HCT116 (cell line): ENCODE measurements around the gene SSR1. TPM values are rescaled to one million over a fixed set of nuclear protein-coding genes. Genes with fewer than 3 reads are reported as not detected.
"Not testable (repeated sequence)": the region's sequence is repeated elsewhere in the genome, so short reads cannot be mapped to it uniquely, and the experiment has no call there.

Experiments
- ATAC-seq: fragments of 200-7000 bp; cut with Tn5 transposase; 2 replicates; pipeline ENCODE4 v1.9.1; 2020; ENCODE audit warnings: mild to moderate bottlenecking, moderate library complexity
- Bru-seq: library from RNA; stranded (reverse); fragments of 400-500 nt; gene quantifications from one replicate; lab custom pipeline; 2021; lab: Mats Ljungman, UMichigan
- BruChase-seq, 2 experiments: library from RNA; stranded (reverse); fragments of 400-500 nt; gene quantifications; one replicate each; lab custom pipeline; 2021; lab: Mats Ljungman, UMichigan
- BruUV-seq: library from RNA; stranded (reverse); fragments of 400-500 nt; replicated peaks from 2 replicates; lab custom pipeline; 2021; lab: Mats Ljungman, UMichigan
- CTCF ChIA-PET: fragments of 300-600 bp; sonication (Branson Sonifier 250); formaldehyde crosslinking; loops from one replicate; lab custom pipeline; 2021; ENCODE audit warnings: antibody characterized with exemption; lab: Charles Lee
- POLR2A ChIA-PET: fragments of 300-600, 350-600 bp; sonication (Branson Sonifier 250); formaldehyde crosslinking; loops from one replicate; lab custom pipeline; 2021; ENCODE audit warnings: antibody characterized with exemption; lab: Charles Lee
- RAD21 ChIA-PET, 2 experiments: fragments of 300-600 bp; sonication (Branson Sonifier 250); formaldehyde crosslinking; loops; one replicate each; lab custom pipeline; 2023; ENCODE audit warnings: low total read pairs in 2 of 2; ENCODE audit not compliant: uncharacterized antibody in 2 of 2, unreplicated experiment in 2 of 2, low non-redundant PET in 1 of 2; lab: Charles Lee
- DNase-seq: peaks from one replicate; pipeline ENCODE4 v3.0.0-alpha.2; 2010; ENCODE audit warnings: low read depth, low spot score
- H2AFZ ChIP-seq: fragments of 200-600 bp; shearing (Covaris generic), sonication (generic); 2 replicates; pipeline ENCODE4 v1.6.1; 2017; ENCODE audit warnings: low read depth, mixed run types, mixed read lengths, antibody characterized with exemption, low read length; ENCODE audit not compliant: poor library complexity, severe bottlenecking
- H3K27ac ChIP-seq: 2 replicates; pipeline ENCODE4 v1.5.1; 2012; ENCODE audit warnings: low read depth, low read length
- H3K27me3 ChIP-seq: fragments of 200-600 bp; sonication (generic); 2 replicates; pipeline ENCODE4 v1.6.1; 2016; ENCODE audit warnings: mixed run types, low read length, mixed read lengths; ENCODE audit not compliant: insufficient read depth
- H3K36me3 ChIP-seq, 2 experiments: fragments of 200-500 bp in 1 of 2; fragments of 200-600 bp in 1 of 2; sonication (Bioruptor generic) in 1 of 2; sonication (generic) in 1 of 2; 2 replicates each; pipeline versions ENCODE4 v1.5.1 to v1.6.1; 2014 to 2016; ENCODE audit warnings: low read length in 2 of 2, inconsistent platforms in 1 of 2, mixed read lengths in 1 of 2, mixed run types in 1 of 2; ENCODE audit not compliant: insufficient read depth in 2 of 2, control insufficient read depth in 1 of 2
- H3K4me1 ChIP-seq, 2 experiments: fragments of 200-600 bp in 1 of 2; sonication (generic) in 1 of 2; 2 replicates each; pipeline versions ENCODE4 v1.5.1 to v1.6.1; 2012 to 2017; ENCODE audit warnings: low read length in 2 of 2, inconsistent platforms in 1 of 2, mild to moderate bottlenecking in 1 of 2, mixed read lengths in 1 of 2, mixed run types in 1 of 2, moderate library complexity in 1 of 2; ENCODE audit not compliant: insufficient read depth in 2 of 2, control insufficient read depth in 1 of 2
- H3K4me2 ChIP-seq: fragments of 200-600 bp; sonication (generic); 2 replicates; pipeline ENCODE4 v1.6.1; 2017; ENCODE audit warnings: mixed run types, low read length, mixed read lengths
- H3K4me3 ChIP-seq, 2 experiments: fragments of 200-600 bp in 1 of 2; sonication (generic) in 1 of 2; replicated peaks in 1 of 2; 2 replicates each; pipeline ENCODE4 v1.5.1; 2011 to 2016; ENCODE audit warnings: low read length in 2 of 2, control low read depth in 1 of 2, low read depth in 1 of 2, mild to moderate bottlenecking in 1 of 2, mixed read lengths in 1 of 2, mixed run types in 1 of 2
- H3K79me2 ChIP-seq: fragments of 200-600 bp; sonication (generic); 2 replicates; pipeline ENCODE4 v1.6.1; 2017; ENCODE audit warnings: mild to moderate bottlenecking, mixed run types, low read length, moderate library complexity, mixed read lengths; ENCODE audit not compliant: insufficient read depth
- H3K9ac ChIP-seq: fragments of 200-600 bp; sonication (generic); 2 replicates; pipeline ENCODE4 v1.6.1; 2016; ENCODE audit warnings: low read length, mixed read lengths
- H3K9me2 ChIP-seq: fragments of 200-600 bp; sonication (generic), shearing (Covaris generic); 2 replicates; pipeline ENCODE4 v1.6.1; 2017; ENCODE audit warnings: mixed run types, mild to moderate bottlenecking, moderate library complexity; ENCODE audit not compliant: insufficient read depth
- H3K9me3 ChIP-seq, 2 experiments: fragments of 200-500 bp in 1 of 2; fragments of 200-600 bp in 1 of 2; sonication (Bioruptor generic) in 1 of 2; sonication (generic) in 1 of 2; 2 replicates each; pipeline ENCODE4 v1.6.1; 2014 to 2017; ENCODE audit warnings: low read length in 2 of 2, mixed read lengths in 2 of 2, inconsistent platforms in 1 of 2, low read depth in 1 of 2, mild to moderate bottlenecking in 1 of 2, mixed run types in 1 of 2, moderate library complexity in 1 of 2; ENCODE audit not compliant: control insufficient read depth in 1 of 2, insufficient read depth in 1 of 2
- H4K20me1 ChIP-seq: fragments of 200-600 bp; sonication (generic), shearing (Covaris generic); 2 replicates; pipeline ENCODE4 v1.6.1; 2017; ENCODE audit warnings: mixed run types, mild to moderate bottlenecking, moderate library complexity; ENCODE audit not compliant: insufficient read depth
- CBX3 ChIP-seq: IDR thresholded peaks from 2 replicates; pipeline ENCODE4 v1.6.1; 2012; ENCODE audit warnings: low read depth
- EGR1 ChIP-seq: IDR thresholded peaks from 2 replicates; pipeline ENCODE4 v1.6.1; 2012; ENCODE audit warnings: low read depth
- FOSL1 ChIP-seq: IDR thresholded peaks from 2 replicates; pipeline ENCODE4 v1.6.1; 2012; ENCODE audit warnings: low read depth
- POLR2A ChIP-seq: IDR thresholded peaks from 2 replicates; pipeline ENCODE4 v1.7.0; 2011; ENCODE audit warnings: borderline replicate concordance; ENCODE audit not compliant: insufficient read depth, insufficient read length; ENCODE audit errors: extremely low read depth
- POLR2AphosphoS5 ChIP-seq: IDR thresholded peaks from 2 replicates; pipeline ENCODE4 v1.6.1; 2011; ENCODE audit warnings: mild to moderate bottlenecking, low read depth, low read length, moderate library complexity
- RAD21 ChIP-seq: IDR thresholded peaks from 2 replicates; pipeline ENCODE4 v1.6.1; 2012; ENCODE audit warnings: low read depth, mild to moderate bottlenecking
- SIN3A ChIP-seq: IDR thresholded peaks from 2 replicates; pipeline ENCODE4 v1.6.1; 2012; ENCODE audit warnings: low read depth
- SP1 ChIP-seq: IDR thresholded peaks from 2 replicates; pipeline ENCODE4 v1.6.1; 2012; ENCODE audit warnings: low read depth
- SRF ChIP-seq: IDR thresholded peaks from 2 replicates; pipeline ENCODE4 v1.6.1; 2012; ENCODE audit warnings: low read depth
- TCF7L2 ChIP-seq: IDR thresholded peaks from 2 replicates; pipeline ENCODE4 v1.7.0; 2011; ENCODE audit warnings: borderline replicate concordance, inconsistent platforms; ENCODE audit not compliant: insufficient read depth, insufficient read length; ENCODE audit errors: extremely low read depth
- YY1 ChIP-seq: IDR thresholded peaks from 2 replicates; pipeline ENCODE4 v1.6.1; 2011; ENCODE audit warnings: low read length, low read depth, moderate library complexity, mild to moderate bottlenecking; ENCODE audit not compliant: insufficient replicate concordance; ENCODE audit errors: extremely low read depth
- ZFX ChIP-seq: fragments of 450-650 bp; IDR thresholded peaks from 2 replicates; pipeline ENCODE4 v1.6.1; 2017
- intact Hi-C: fragments of 100-400 bp; cut with micrococcal nuclease; formaldehyde crosslinking; loops from 2 replicates; pipeline ENCODE4 v1.10.0; 2022
- long read RNA-seq: library from polyadenylated mRNA; unstranded; transcript quantifications from one replicate; pipeline ENCODE4 v2.0.0, GENCODE V29; 2021; ENCODE audit not compliant: unreplicated experiment
- polyA plus RNA-seq: library from polyadenylated mRNA; unstranded; fragments of >200 nt; gene quantifications from 2 replicates; pipeline ENCODE4 v1.2.1, GENCODE V29; 2012; ENCODE audit warnings: missing spikeins
- total RNA-seq: library from RNA; stranded (reverse); gene quantifications from one replicate; pipeline ENCODE4 v1.2.1, GENCODE V29; 2021; ENCODE audit not compliant: unreplicated experiment
- TF ChIP-seq, protein P1 (sequence below): IDR thresholded peaks from 2 replicates; pipeline ENCODE4 v1.6.1; 2012
- TF ChIP-seq, protein P2 (sequence below): IDR thresholded peaks from 2 replicates; pipeline ENCODE4 v1.6.1; 2011; ENCODE audit warnings: mild to moderate bottlenecking, low read length, moderate library complexity; ENCODE audit not compliant: insufficient replicate concordance; ENCODE audit errors: extremely low read depth

SSR1 gene
- total RNA-seq (127 TPM), Bru-seq, nascent RNA (percentile 96 among the genes with signal in this experiment), BruChase-seq, experiment 1, labeled RNA remaining after a 6-hour chase (percentile 98 among the genes with signal in this experiment), BruChase-seq, experiment 2, labeled RNA remaining after a 2-hour chase (percentile 96 among the genes with signal in this experiment)
- 85.0 and 88.0 TPM in 2 replicates for polyA plus RNA-seq
- long read RNA-seq, full-length matches to known transcripts: 120 of 207 reads
- long read RNA-seq, partial matches to known transcripts: 2 of 207 reads
- long read RNA-seq, other reads (novel, unspliced or antisense): 85 of 207 reads

GRCh38 chr6:7312616-7313504 lies at the start of gene SSR1:
SSR1 (minus strand) TSS chr6:7313199; CDS start chr6:7313120, 79 bp downstream.
- H3K9me2 ChIP-seq: no peaks in the 10 kb centered on the region
- peak within 1 kb of the TSS; percentile 81 for H3K4me2 ChIP-seq
- peaks cover 5% of the 10 kb centered on the region; the same call in 1 of the 2 replicates for H4K20me1 ChIP-seq
- no peak within 1 kb of the TSS for H2AFZ ChIP-seq
- ATAC-seq (peak; percentile 96), DNase-seq (peak; percentile 85)
- peak within 1 kb of the TSS; percentile 94 for H3K9ac ChIP-seq
- H3K36me3 ChIP-seq: peaks cover 13 to 26% of the 10 kb centered on the region in 2 experiments
- ChIA-PET CTCF (no interaction called here), RAD21 (no interaction called here), POLR2A (no interaction called here)
- H3K4me1 ChIP-seq: peaks cover 18 to 31% of the 10 kb centered on the region in 2 experiments
- peak within 1 kb of the TSS; percentile 89 for H3K27ac ChIP-seq
- peaks cover 52% of the 10 kb centered on the region for H3K79me2 ChIP-seq
- BruUV-seq: no TSS peak
- intact Hi-C loops: loop anchor here (1.0 kb wide), 1 partner anchor 76 kb away; the partner anchor contains the start of genes CAGE1 and RIOK1
- H3K27me3 ChIP-seq: no peaks in the 10 kb centered on the region
- H3K4me3 ChIP-seq: peak within 1 kb of the TSS; percentile 82 to 98
- no peaks in the 10 kb centered on the region for H3K9me3 ChIP-seq
- TF ChIP-seq SRF (no peak), FOSL1 (no peak), ZFX (peak; percentile 71), POLR2A (peak; percentile 89), SP1 (peak; percentile 69), RAD21 (no peak), EGR1 (peak; percentile 26; the same call in 1 of the 2 replicates), SIN3A (peak; percentile 56; the same call in 1 of the 2 replicates), TCF7L2 (peak; percentile 62), CBX3 (peak; percentile 78; the same call in 1 of the 2 replicates), YY1 (peak; percentile 89), POLR2AphosphoS5 (peak; percentile 95)
- TF ChIP-seq, protein P1, sequence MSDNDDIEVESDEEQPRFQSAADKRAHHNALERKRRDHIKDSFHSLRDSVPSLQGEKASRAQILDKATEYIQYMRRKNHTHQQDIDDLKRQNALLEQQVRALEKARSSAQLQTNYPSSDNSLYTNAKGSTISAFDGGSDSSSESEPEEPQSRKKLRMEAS: peak; percentile 96
- TF ChIP-seq, protein P2, sequence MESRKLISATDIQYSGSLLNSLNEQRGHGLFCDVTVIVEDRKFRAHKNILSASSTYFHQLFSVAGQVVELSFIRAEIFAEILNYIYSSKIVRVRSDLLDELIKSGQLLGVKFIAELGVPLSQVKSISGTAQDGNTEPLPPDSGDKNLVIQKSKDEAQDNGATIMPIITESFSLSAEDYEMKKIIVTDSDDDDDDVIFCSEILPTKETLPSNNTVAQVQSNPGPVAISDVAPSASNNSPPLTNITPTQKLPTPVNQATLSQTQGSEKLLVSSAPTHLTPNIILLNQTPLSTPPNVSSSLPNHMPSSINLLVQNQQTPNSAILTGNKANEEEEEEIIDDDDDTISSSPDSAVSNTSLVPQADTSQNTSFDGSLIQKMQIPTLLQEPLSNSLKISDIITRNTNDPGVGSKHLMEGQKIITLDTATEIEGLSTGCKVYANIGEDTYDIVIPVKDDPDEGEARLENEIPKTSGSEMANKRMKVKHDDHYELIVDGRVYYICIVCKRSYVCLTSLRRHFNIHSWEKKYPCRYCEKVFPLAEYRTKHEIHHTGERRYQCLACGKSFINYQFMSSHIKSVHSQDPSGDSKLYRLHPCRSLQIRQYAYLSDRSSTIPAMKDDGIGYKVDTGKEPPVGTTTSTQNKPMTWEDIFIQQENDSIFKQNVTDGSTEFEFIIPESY: peak; percentile 94

DNA sequence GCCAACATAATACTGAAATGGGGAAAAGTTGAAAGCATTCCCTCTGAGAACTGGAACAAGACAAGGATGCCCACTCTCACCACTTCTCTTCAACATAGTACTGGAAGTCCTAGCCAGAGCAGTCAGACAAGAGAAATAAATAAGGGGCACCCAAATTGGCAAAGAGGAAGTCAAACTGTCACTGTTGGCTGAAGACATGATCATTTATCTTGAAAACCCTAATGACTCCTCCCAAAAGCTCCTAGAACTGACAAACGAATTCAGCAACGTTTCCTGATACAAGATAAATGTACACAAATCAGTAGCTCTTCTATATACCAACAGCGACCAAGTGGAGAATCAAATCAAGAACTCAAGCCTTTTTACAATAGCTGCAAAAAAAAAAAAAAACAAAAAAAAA lies 38.9 kb upstream of the SSR1 start:
- H3K4me1 ChIP-seq: peaks cover 6 to 14% of the 10 kb centered on the region in 2 experiments; a peak in 3 of 4 replicates
- H3K27ac ChIP-seq, POLR2A ChIA-PET, H4K20me1 ChIP-seq, RAD21 ChIA-PET, ATAC-seq, H2AFZ ChIP-seq, H3K79me2 ChIP-seq, CTCF ChIA-PET, H3K4me3 ChIP-seq, H3K27me3 ChIP-seq, H3K9ac ChIP-seq, H3K9me2 ChIP-seq, DNase-seq, intact Hi-C loops, BruUV-seq, H3K9me3 ChIP-seq, H3K36me3 ChIP-seq, H3K4me2 ChIP-seq: not testable (repeated sequence)
